Spleen (tissue), 7 donors: Measurements from ENCODE around the gene KCNK13.

ENCODE experiments used
- CTCF ChIP-seq, 11 experiments: fragments of 200-600 bp in 7 of 11; fragments of 450-650 bp in 4 of 11; sonication (generic) in 4 of 11; IDR thresholded peaks in 8 of 11; conservative IDR thresholded peaks in 3 of 11; 1 replicate in 7 of 11; 2 replicates in 4 of 11; pipeline versions ENCODE4 v1.4.0 to v1.8.0; 2016 to 2021; ENCODE audit warnings: antibody characterized with exemption in 11 of 11, inconsistent platforms in 4 of 11, mild to moderate bottlenecking in 1 of 11
- POLR2A ChIP-seq, 3 donors: fragments of 450-650 bp; IDR thresholded peaks; one replicate each; pipeline ENCODE4 v1.5.1; 2017; ENCODE audit warnings: antibody characterized with exemption in 3 of 3, mild to moderate bottlenecking in 1 of 3
- POLR2AphosphoS5 ChIP-seq, 3 donors: sonication (generic); formaldehyde crosslinking; IDR thresholded peaks; one replicate each; pipeline ENCODE4 v1.5.1; 2017; ENCODE audit warnings: antibody characterized with exemption in 3 of 3
- donor health status: DM: no; HTN: no; CAD: no; lungs with moderate emphysema.
- donor health status: DM: no; HTN: no; CAD: no.
- donor health status: DM: no; HTN: no; CAD: no.

- no peak for TF ChIP-seq POLR2A (IDR thresholded peaks at IDR 0.05)
- no peak for TF ChIP-seq CTCF (IDR thresholded peaks at IDR 0.05 in 8 of 11, conservative IDR thresholded peaks at IDR 0.05 in 3 of 11)
- no peak for TF ChIP-seq POLR2AphosphoS5 (IDR thresholded peaks at IDR 0.05)
These were observed 1.2 kb downstream of the KCNK13 start for GRCh38 chr14:90062822-90063539.
